PC-9 (cell line): ENCODE measurements around the gene OPTC. TPM values are rescaled to one million over a fixed set of nuclear protein-coding genes. Genes with fewer than 3 reads are reported as not detected.

Experiments
- BruUV-seq: library from RNA; stranded (reverse); fragments of 400-500 nt; replicated peaks from 2 replicates; lab custom pipeline; 2021; lab: Mats Ljungman, UMichigan
- CTCF ChIA-PET: fragments of 300-600 bp; sonication (Branson Sonifier 250); formaldehyde crosslinking; loops from one replicate; lab custom pipeline; 2022; ENCODE audit warnings: antibody characterized with exemption; lab: Charles Lee
- POLR2A ChIA-PET: fragments of 300-600 bp; sonication (Branson Sonifier 250); formaldehyde crosslinking; loops from one replicate; lab custom pipeline; 2022; ENCODE audit warnings: antibody characterized with exemption; ENCODE audit not compliant: unreplicated experiment; lab: Charles Lee
- DNase-seq, 2 experiments: peaks; one replicate each; pipeline versions ENCODE4 v3.0.0 to v3.0.0-alpha.2; 2015 to 2022; ENCODE audit warnings: mixed read lengths in 1 of 2
- H2AFZ ChIP-seq: fragments of 200-600 bp; sonication (generic); 2 replicates; pipeline ENCODE4 v1.8.1; 2017; ENCODE audit warnings: antibody characterized with exemption
- H3F3A ChIP-seq: fragments of 200-600 bp; sonication (generic); 2 replicates; pipeline ENCODE4 v1.8.1; 2017; ENCODE audit warnings: antibody characterized with exemption, mild to moderate bottlenecking, low read depth; ENCODE audit not compliant: insufficient read depth
- H3K27ac ChIP-seq: fragments of 200-600 bp; sonication (generic); 2 replicates; pipeline ENCODE4 v1.6.1; 2016; ENCODE audit warnings: mixed run types
- H3K27me3 ChIP-seq: fragments of 200-600 bp; sonication (generic); 2 replicates; pipeline ENCODE4 v1.6.1; 2016; ENCODE audit warnings: low read depth, mixed run types; ENCODE audit not compliant: insufficient read depth
- H3K36me3 ChIP-seq: fragments of 200-600 bp; sonication (generic); 2 replicates; pipeline ENCODE4 v1.6.1; 2016; ENCODE audit warnings: low read depth, mixed run types
- H3K4me1 ChIP-seq: fragments of 200-600 bp; sonication (generic); replicated peaks from 2 replicates; pipeline ENCODE4 v1.6.1; 2016; ENCODE audit warnings: mixed run types; ENCODE audit not compliant: insufficient read depth
- H3K4me2 ChIP-seq: fragments of 200-600 bp; sonication (generic); 2 replicates; pipeline ENCODE4 v1.6.1; 2017; ENCODE audit warnings: mixed run types
- H3K4me3 ChIP-seq: fragments of 200-600 bp; sonication (generic); 2 replicates; pipeline ENCODE4 v1.6.1; 2016; ENCODE audit warnings: mixed run types
- H3K79me2 ChIP-seq: fragments of 200-600 bp; sonication (generic); 2 replicates; pipeline ENCODE4 v1.6.1; 2017; ENCODE audit warnings: low read depth, mixed run types
- H3K9me2 ChIP-seq: fragments of 200-600 bp; sonication (generic); 2 replicates; pipeline ENCODE4 v1.8.1; 2017; ENCODE audit warnings: mild to moderate bottlenecking; ENCODE audit not compliant: insufficient read depth
- H3K9me3 ChIP-seq: fragments of 200-600 bp; sonication (generic); 2 replicates; pipeline ENCODE4 v1.8.1; 2016; ENCODE audit warnings: low read depth; ENCODE audit not compliant: insufficient read depth
- H4K20me1 ChIP-seq: fragments of 200-600 bp; sonication (generic); 2 replicates; pipeline ENCODE4 v1.8.1; 2017; ENCODE audit not compliant: insufficient read depth
- EZH2 ChIP-seq: fragments of 200-600 bp; sonication (generic); IDR thresholded peaks from 2 replicates; pipeline ENCODE4 v1.8.0; 2017; ENCODE audit warnings: antibody characterized with exemption, low read depth
- intact Hi-C: fragments of 100-400 bp; cut with micrococcal nuclease; formaldehyde crosslinking; loops from one replicate; pipeline ENCODE4 v1.10.0; 2022; ENCODE audit not compliant: unreplicated experiment
- total RNA-seq: library from RNA; stranded (reverse); gene quantifications from 2 replicates; pipeline ENCODE4 v1.2.3, GENCODE V29; 2021
- TF ChIP-seq, protein P1 (sequence below): fragments of 200-600 bp; sonication (generic); conservative IDR thresholded peaks from 2 replicates; pipeline ENCODE4 v1.6.1; 2017; ENCODE audit warnings: mixed run types, antibody characterized with exemption, mild to moderate bottlenecking, moderate library complexity

The OPTC gene
- total RNA-seq, 1 experiment from 2014 or later: not detected

- no peaks in the 10 kb centered on the region for H4K20me1 ChIP-seq
- ChIA-PET CTCF (interaction anchor here (0.7 kb wide), 1 partner anchor 739 kb away, joined by 4 read pairs; no protein-coding TSS in a partner anchor), POLR2A (interaction anchor here (0.5 kb wide), 1 partner anchor 52 kb away, joined by 3 read pairs; no protein-coding TSS in a partner anchor)
- H3K9me3 ChIP-seq: no peaks in the 10 kb centered on the region
- intact Hi-C loops: loop anchor here (5.0 kb wide), 2 partner anchors 44 to 71 kb away; partner anchors contain the start of gene ATP2B4
- H3K27me3 ChIP-seq: no peaks in the 10 kb centered on the region
- H3F3A ChIP-seq: peaks cover 39% of the 10 kb centered on the region
- peak overlapping the region; percentile 27 for H3K4me2 ChIP-seq
- H3K27ac ChIP-seq: no peak overlapping the region
- no peaks in the 10 kb centered on the region for H3K9me2 ChIP-seq
- TF ChIP-seq, protein P1, sequence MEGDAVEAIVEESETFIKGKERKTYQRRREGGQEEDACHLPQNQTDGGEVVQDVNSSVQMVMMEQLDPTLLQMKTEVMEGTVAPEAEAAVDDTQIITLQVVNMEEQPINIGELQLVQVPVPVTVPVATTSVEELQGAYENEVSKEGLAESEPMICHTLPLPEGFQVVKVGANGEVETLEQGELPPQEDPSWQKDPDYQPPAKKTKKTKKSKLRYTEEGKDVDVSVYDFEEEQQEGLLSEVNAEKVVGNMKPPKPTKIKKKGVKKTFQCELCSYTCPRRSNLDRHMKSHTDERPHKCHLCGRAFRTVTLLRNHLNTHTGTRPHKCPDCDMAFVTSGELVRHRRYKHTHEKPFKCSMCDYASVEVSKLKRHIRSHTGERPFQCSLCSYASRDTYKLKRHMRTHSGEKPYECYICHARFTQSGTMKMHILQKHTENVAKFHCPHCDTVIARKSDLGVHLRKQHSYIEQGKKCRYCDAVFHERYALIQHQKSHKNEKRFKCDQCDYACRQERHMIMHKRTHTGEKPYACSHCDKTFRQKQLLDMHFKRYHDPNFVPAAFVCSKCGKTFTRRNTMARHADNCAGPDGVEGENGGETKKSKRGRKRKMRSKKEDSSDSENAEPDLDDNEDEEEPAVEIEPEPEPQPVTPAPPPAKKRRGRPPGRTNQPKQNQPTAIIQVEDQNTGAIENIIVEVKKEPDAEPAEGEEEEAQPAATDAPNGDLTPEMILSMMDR: no peak
- no peak for TF ChIP-seq EZH2
- no peak overlapping the region for H2AFZ ChIP-seq
- no peaks in the 10 kb centered on the region for H3K79me2 ChIP-seq
- no TSS peak for BruUV-seq
- no peaks in the 10 kb centered on the region for H3K36me3 ChIP-seq
- no peak overlapping the region for H3K4me3 ChIP-seq
- no peak for DNase-seq
- H3K4me1 ChIP-seq: peaks cover 69% of the 10 kb centered on the region
These were observed 62.3 kb downstream of the OPTC start for GRCh38 chr1:203556047-203556851.

- Histone ChIP-seq H3F3A (peaks cover 39% of the 10 kb centered on the region), H3K4me2 (peak overlapping the region; percentile 27), H3K4me3 (no peak overlapping the region), H3K27ac (peak overlapping the region; percentile 63), H2AFZ (no peak overlapping the region), H3K4me1 (peaks cover 62% of the 10 kb centered on the region), H3K27me3 (no peaks in the 10 kb centered on the region), H3K79me2 (no peaks in the 10 kb centered on the region), H3K9me2 (no peaks in the 10 kb centered on the region), H3K9me3 (no peaks in the 10 kb centered on the region), H4K20me1 (no peaks in the 10 kb centered on the region), H3K36me3 (no peaks in the 10 kb centered on the region)
- CTCF ChIA-PET: no interaction called here
- no TSS peak for BruUV-seq
- POLR2A ChIA-PET: interaction anchor here (0.6 kb wide), 1 partner anchor 69 kb away, joined by 4 read pairs; no protein-coding TSS in a partner anchor
- intact Hi-C loops: loop anchor here (5.0 kb wide), 2 partner anchors 45 to 70 kb away; partner anchors contain the start of gene ATP2B4
- peak; percentile 35 to 44 for DNase-seq
- no peak for TF ChIP-seq EZH2
- TF ChIP-seq, protein P1: no peak
These were observed 63.4 kb downstream of the OPTC start for GRCh38 chr1:203557390-203557789.

DNA sequence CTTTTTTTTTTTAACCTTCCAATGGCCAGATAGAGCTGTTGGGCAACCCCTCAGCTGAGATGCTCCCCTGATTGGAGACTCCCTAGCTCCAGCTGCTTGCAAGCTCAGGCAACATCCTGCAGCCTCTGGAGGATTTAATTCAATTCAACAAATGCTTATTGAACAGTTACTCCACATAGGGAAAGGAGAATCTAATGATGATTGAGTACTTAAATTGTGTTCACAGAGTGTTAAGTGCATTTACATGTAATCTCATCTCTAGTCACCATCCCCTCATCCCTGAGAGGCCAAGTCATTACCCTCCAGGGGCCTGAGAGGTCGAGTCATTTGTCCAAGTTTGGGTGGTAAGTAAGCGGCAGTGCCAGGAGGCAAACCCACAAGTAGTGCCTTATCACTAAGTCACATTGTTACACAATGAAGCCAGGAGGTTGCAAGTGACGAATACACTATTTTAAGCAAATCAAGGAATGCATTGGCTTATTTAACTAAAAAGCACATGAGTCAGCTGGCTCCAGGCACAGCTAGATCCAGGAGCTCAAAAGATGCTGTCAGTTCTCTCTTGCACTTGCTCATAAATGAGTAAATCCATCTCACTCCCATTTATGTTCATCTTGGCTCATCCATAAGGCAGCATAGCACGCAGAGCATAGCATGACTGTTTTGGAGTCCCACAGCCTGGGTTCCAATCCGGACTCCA lies 64.3 kb downstream of the OPTC start:
- peak overlapping the region; percentile 54 for H3K4me2 ChIP-seq
- POLR2A ChIA-PET: interaction anchor here (0.6 kb wide), 3 partner anchors 31 to 68 kb away, joined by 3 to 7 read pairs (median 4); no protein-coding TSS in a partner anchor
- no peaks in the 10 kb centered on the region for H3K9me3 ChIP-seq
- H3K9me2 ChIP-seq: no peaks in the 10 kb centered on the region
- H3K27me3 ChIP-seq: no peaks in the 10 kb centered on the region
- H3K36me3 ChIP-seq: no peaks in the 10 kb centered on the region
- TF ChIP-seq, protein P1: no peak
- no peaks in the 10 kb centered on the region for H3K79me2 ChIP-seq
- H3K27ac ChIP-seq: peak overlapping the region; percentile 76
- peak; percentile 59 to 99 for DNase-seq
- H2AFZ ChIP-seq: no peak overlapping the region
- no peaks in the 10 kb centered on the region for H4K20me1 ChIP-seq
- H3K4me1 ChIP-seq: peaks cover 59% of the 10 kb centered on the region
- CTCF ChIA-PET: no interaction called here
- intact Hi-C loops: loop anchor here (1.0 to 5.0 kb wide), 3 partner anchors 21 to 69 kb away; partner anchors contain the start of gene ATP2B4
- H3F3A ChIP-seq: peaks cover 39% of the 10 kb centered on the region
- no peak overlapping the region for H3K4me3 ChIP-seq
- BruUV-seq: no TSS peak
